ENCODE results near the gene LDB3.

The LDB3 gene

DNA sequence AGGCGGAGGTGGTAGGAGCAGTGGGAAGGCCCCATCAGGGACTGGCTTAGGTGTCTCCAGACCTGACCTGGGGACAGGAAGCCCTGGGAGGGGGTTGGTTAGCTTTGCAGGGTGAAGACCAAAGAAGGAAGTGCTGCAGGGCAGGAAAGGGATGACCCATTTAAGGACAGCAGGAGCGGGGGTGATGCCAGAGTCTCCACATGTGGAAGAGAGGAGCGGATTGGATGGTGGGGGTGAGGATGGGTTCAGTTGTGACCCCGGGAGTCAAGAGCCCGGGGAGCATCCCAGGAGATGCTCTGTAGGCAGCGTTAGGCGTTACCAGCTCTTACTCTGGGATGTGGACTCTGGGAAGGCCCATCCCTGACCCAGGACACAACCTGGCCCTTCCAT, 3.1 kb upstream of the LDB3 start:
- Mint-ChIP-seq H3K27me3 (peaks cover 0 to 4% of the 10 kb centered on the region in 2 donors), H3K9me3 (no peaks in the 10 kb centered on the region), H3K27ac (no peak overlapping the region), H3K4me3 (no peak overlapping the region), H3K4me1 (peaks cover 7 to 10% of the 10 kb centered on the region in 2 donors), H3K36me3 (no peaks in the 10 kb centered on the region)
- DNase-seq = no peak
- no peak for ATAC-seq (replicated peaks)

DNA sequence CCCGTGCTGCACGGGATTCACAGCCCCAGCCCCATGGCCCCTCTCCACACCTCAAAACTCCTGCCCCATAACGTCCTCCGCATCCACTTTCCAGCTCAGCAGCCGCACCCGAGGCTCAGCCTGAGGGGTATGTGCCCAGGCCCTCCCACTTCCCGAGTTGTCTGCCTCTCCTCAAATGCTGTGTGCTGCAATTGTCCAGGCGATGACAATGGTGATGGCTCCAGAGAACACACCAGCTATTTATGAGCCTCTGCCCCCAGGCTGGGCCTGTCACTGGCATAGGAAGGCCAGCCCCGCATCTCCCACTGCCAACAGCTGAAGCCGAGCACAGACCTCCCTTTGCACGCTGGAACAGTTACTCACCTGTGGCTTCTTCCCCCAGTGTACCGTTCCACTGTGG, 2.4 kb upstream of the LDB3 start:
- DNase-seq (no peak), ATAC-seq (replicated peaks) (no peak)
- H3K36me3 Mint-ChIP-seq = no peaks in the 10 kb centered on the region
- H3K9me3 Mint-ChIP-seq = no peaks in the 10 kb centered on the region
- peaks cover 7 to 10% of the 10 kb centered on the region in 2 donors for H3K4me1 Mint-ChIP-seq
- no peak overlapping the region for H3K27ac Mint-ChIP-seq
- H3K4me3 Mint-ChIP-seq = no peak overlapping the region
- peaks cover 0 to 4% of the 10 kb centered on the region in 2 donors for H3K27me3 Mint-ChIP-seq

DNA sequence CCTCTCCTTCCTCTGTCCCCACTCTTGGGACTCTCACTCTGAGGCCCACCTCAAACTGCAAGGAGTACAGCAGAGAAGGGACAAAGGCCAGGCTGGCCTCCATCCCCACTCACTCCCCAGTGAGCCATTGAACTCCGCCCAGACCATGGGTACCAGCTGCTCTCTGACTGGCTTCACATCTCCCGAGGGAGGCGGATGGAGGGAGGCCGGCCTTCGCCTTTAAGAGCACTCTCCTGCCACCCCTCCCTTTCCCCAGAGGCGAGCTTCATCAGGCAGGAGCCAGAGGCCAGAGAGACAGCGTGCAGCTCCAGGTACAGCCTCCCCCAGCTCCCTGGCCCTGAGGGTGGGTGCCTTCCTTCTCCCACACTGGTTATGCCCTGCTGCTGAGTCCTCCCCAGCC, 1.8 kb upstream of the LDB3 start:
- H3K9me3 Mint-ChIP-seq = no peaks in the 10 kb centered on the region
- ATAC-seq (replicated peaks) (no peak), DNase-seq (no peak)
- H3K4me3 Mint-ChIP-seq = no peak overlapping the region
- H3K36me3 Mint-ChIP-seq = no peaks in the 10 kb centered on the region
- peaks cover 0 to 4% of the 10 kb centered on the region in 2 donors for H3K27me3 Mint-ChIP-seq
- no peak overlapping the region for H3K27ac Mint-ChIP-seq
- H3K4me1 Mint-ChIP-seq = peaks cover 7 to 10% of the 10 kb centered on the region in 2 donors

DNA sequence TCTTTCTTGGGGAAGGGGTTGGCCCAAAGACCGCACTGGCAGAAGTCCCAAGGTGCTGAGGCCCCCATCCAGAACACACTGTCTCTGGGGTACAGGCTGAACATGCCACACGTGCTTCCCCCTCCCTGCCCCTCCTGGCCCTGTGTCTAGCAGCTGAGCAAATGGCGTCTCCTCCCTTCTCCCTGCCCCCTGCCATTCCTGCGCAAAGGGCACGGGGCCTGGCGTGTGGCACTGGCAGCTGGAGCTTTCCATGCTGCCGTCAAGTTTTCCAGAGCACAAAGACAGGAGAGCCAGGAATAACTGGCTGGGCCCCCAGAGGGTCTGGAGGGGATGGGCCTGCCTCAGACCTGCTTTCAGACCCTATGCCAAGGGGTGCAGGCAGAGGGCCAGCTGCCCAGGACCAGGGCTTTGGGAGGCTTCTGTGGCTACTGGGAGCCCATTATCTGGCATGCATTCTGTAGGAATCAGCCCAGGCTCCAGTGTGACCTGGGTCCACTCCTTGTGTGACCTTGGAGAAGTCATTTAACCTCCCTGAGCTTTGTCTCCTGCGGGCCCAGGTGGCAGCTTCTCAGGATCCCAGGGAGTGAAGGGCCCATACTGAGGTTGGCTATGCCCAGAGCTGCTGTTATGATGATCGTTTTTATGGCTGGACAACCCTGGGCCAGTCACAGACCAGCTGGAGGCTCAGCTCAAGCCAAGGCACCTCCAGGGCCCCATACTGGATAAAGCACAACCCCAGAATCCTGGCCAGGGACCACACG, 710 bp upstream of the LDB3 start:
- no peaks in the 10 kb centered on the region for H3K9me3 Mint-ChIP-seq
- H3K4me3 Mint-ChIP-seq = no peak overlapping the region

DNA sequence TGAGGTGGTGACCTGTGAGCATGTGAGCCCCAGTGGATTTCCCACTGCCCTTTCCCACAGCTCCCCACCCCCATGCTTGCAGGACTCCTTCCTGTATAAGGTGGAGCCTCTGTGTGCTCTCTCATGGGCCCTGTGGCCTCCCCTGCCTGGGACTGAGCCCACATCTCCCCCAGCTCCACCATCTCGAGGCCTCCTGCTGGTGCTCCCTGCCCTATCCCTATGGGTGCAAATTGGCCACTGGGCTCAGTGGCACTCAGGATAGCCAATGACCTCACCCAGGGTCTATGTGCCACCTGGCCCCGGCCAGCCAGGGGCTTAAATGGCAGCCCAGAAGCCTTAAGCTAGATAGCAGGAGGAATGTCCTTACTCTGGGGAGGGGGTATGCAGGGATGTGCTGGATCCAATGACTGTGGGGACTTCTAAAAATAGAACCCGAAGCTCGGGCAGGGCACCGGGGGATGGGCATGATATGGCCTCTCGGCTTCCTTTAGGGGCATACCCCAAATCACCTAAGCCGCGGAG, 2.0 kb downstream of the LDB3 start:
- Mint-ChIP-seq H3K27me3 (peaks cover 14 to 15% of the 10 kb centered on the region in 2 donors), H3K27ac (no peak overlapping the region), H3K36me3 (no peaks in the 10 kb centered on the region), H3K9me3 (no peaks in the 10 kb centered on the region), H3K4me3 (no peak overlapping the region), H3K4me1 (peaks cover 21 to 40% of the 10 kb centered on the region in 2 donors)
- ATAC-seq (replicated peaks) (no peak), DNase-seq (no peak)

More for the DNA sequence above, 710 bp upstream of the LDB3 start:
- Mint-ChIP-seq H3K27me3 (peaks cover 0 to 4% of the 10 kb centered on the region in 2 donors), H3K27ac (no peak overlapping the region), H3K4me1 (peaks cover 15 to 16% of the 10 kb centered on the region in 2 donors), H3K36me3 (no peaks in the 10 kb centered on the region)
- DNase-seq = no peak
- no peak for ATAC-seq (replicated peaks)

DNA sequence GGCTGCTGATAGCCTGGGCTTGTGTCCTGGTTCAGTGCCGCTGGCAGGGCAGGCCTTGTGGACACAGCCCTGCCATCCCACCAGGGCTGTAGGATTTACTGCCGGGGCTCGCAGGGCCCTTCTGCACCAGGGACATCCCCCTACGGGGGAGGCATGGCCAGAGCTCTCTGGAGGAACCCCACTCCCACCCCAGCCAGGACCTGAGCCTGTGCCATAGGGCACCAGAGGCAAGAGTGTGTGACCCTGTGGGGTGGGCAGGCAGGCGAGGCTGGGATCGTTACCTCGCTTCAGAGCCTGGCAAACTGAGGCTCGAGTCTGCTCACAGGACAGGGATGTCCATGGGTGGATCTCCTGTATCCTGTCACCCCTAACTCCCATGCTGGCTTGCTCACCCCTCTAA, 2.6 kb downstream of the LDB3 start:
- no peaks in the 10 kb centered on the region for H3K9me3 Mint-ChIP-seq
- DNase-seq (no peak), ATAC-seq (replicated peaks) (no peak)
- H3K36me3 Mint-ChIP-seq = no peaks in the 10 kb centered on the region
- H3K4me3 Mint-ChIP-seq = no peak overlapping the region
- H3K27me3 Mint-ChIP-seq = peaks cover 14 to 15% of the 10 kb centered on the region in 2 donors
- peaks cover 21 to 40% of the 10 kb centered on the region in 2 donors for H3K4me1 Mint-ChIP-seq
- H3K27ac Mint-ChIP-seq = no peak overlapping the region

DNA sequence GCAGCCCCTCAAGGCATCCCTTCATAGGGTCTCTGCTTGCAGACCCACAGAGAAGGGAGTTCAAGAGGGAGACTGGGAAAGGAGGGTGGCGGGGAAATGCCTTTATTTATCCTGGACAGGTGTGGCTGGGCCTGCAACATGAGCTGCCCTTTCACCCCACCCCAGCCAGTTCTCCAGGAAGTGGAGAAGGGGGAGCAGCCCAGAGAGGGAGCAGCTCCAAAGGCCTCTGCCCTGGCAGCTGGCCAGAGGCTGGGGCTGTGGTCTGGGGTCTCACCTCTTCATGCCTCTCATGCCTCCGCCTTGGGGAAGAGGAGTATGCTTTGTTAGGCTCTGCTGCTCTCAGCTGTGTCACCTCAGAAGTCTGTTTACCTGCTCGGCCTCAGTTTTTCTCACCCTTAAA, 3.1 kb downstream of the LDB3 start:
- Mint-ChIP-seq H3K9me3 (no peaks in the 10 kb centered on the region), H3K36me3 (no peaks in the 10 kb centered on the region), H3K27ac (no peak overlapping the region), H3K27me3 (peaks cover 14 to 15% of the 10 kb centered on the region in 2 donors), H3K4me3 (no peak overlapping the region), H3K4me1 (peaks cover 21 to 40% of the 10 kb centered on the region in 2 donors)
- no peak for DNase-seq
- no peak for ATAC-seq (replicated peaks)

DNA sequence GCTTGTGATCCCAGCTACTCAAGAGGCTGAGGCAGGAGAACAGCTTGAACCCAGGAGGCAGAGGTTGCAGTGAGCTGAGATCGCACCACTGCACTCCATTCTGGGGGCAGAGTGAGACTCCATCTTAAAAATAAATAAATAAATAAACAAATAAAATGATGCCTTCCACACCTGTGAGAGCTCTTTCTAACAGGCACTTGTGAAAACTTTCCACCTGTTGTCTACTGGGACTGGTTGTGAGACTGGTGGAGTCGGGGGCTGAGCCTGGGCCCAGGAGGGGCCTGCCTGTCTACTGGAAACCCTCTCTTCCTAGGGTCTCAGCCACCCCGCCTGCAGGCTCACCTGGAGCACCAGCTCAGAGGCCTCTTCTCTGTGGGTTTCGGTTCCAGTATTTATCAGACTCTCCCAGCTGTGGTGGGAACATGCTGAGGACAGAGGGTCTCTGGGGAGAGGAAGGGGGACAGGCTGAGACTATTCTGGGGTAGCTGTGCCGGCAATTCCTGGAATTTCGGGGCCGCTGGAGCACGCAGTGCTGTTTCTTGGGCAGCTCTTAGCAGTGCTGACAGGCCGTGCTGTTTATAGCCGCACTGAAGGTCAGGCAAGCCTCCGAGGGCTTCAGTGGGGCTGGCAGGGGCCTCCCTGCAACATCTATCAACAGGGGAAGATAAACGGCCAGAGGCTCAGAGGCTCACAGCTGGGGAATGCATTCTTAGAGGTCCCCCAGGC, 3.8 kb downstream of the LDB3 start:
- Mint-ChIP-seq H3K36me3 (no peaks in the 10 kb centered on the region), H3K9me3 (no peaks in the 10 kb centered on the region), H3K4me3 (no peak overlapping the region), H3K27ac (peak overlapping the region; percentile 59), H3K27me3 (peaks cover 14 to 15% of the 10 kb centered on the region in 2 donors), H3K4me1 (peaks cover 21 to 40% of the 10 kb centered on the region in 2 donors)
- DNase-seq = no peak
- ATAC-seq (replicated peaks) = peak; percentile 25 to 28

DNA sequence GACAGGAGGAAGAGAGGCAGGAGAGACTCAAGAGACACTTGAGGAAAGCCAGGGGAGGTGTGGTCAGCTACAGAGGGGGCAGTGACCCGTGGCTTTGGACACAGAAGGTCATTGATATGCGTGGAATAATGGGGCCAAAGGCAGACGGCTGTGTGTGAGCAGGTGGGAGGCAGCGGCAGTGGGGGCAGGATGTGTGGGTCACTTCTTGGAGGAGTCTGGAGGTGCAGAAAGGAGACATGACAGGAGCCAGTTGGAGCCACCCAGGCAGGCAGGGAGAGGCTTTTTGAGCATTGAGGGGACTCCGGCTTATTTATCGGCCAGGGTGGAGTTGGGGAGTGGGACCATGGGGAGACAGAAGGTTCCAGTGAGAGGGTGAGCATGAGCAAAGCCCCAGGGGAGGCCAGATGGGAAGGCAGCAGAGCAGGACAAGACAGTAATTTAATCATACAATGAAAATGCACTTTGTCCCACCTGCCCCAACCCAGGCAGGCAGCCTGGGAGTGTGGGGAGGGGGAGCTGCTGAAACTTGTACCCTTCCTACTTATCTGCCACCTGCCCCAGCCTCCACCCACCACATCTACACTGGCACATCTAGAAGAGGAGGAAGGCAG, 5.0 kb downstream of the LDB3 start:
- peaks cover 14 to 15% of the 10 kb centered on the region in 2 donors for H3K27me3 Mint-ChIP-seq
- DNase-seq (no peak), ATAC-seq (replicated peaks) (no peak)
- H3K9me3 Mint-ChIP-seq = no peaks in the 10 kb centered on the region
- H3K4me1 Mint-ChIP-seq = peaks cover 17 to 40% of the 10 kb centered on the region in 2 donors
- no peak overlapping the region for H3K4me3 Mint-ChIP-seq
- H3K36me3 Mint-ChIP-seq = no peaks in the 10 kb centered on the region
- peak overlapping the region; percentile 53 for H3K27ac Mint-ChIP-seq

DNA sequence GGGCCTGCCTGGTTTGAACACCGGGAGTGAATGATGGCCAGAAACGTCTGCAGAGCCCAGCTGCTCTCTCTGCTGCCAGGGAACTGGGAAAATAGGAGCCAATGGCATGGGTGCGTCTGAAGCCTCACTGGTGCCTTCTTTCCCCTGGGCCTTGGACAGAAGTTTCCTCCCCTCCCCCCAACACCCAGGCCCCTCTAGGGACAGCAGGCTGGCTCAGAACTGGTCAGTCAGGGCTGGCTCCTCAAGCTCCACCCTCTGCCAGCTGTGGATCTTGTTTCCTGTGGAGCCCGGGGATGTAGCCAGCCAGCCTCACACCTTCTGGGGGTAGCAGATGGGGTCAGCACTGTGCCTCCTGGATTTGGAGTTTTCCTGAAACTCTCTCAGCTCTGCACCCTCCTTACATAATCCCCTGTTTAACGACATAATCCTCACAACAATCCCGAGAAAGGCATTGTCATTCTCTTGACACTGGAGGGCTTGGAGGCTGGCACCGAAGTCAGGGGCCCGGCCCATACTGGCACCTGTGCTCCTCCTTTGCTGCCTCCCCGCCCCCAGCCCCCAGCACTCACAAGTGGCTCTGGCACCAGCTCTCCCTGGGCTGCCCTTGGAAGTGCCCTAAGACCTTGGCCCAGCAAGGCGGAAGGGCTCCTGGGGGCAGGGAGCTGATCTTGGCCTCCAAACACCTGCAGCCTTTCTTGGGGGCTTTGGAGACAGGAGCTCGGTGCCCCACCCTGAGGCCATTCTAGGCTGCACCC, 5.7 kb downstream of the LDB3 start:
- Mint-ChIP-seq H3K27me3 (peaks cover 14 to 19% of the 10 kb centered on the region in 2 donors), H3K4me1 (peaks cover 11 to 39% of the 10 kb centered on the region in 2 donors), H3K9me3 (no peaks in the 10 kb centered on the region), H3K36me3 (no peaks in the 10 kb centered on the region), H3K4me3 (no peak overlapping the region), H3K27ac (peak overlapping the region; percentile 59)
- DNase-seq = no peak
- ATAC-seq (replicated peaks) = no peak

DNA sequence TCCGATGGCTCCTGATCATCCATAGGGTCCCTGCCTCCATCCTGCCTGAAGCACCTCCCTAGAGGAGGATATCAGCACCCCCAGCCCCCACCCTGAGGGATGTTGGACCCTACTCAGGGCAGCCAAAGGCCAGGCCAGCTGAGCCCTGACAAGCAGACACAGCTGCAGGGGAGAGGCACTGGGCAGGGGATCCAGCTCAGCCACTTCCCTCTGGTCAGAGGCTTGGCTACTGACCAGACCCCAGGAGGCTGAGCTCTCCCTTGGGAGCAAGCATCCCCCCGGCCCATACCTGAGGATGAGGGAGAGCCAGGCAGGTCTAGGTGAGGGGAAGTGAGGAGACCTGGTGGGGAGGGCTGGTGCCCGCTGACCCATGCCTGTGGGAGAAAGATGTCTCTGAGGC, 6.6 kb downstream of the LDB3 start:
- Mint-ChIP-seq H3K9me3 (peaks cover 0 to 4% of the 10 kb centered on the region in 2 donors), H3K4me3 (no peak overlapping the region), H3K27me3 (peaks cover 14 to 25% of the 10 kb centered on the region in 2 donors), H3K27ac (no peak overlapping the region), H3K4me1 (peaks cover 13 to 46% of the 10 kb centered on the region in 2 donors), H3K36me3 (no peaks in the 10 kb centered on the region)
- DNase-seq (no peak), ATAC-seq (replicated peaks) (no peak)

DNA sequence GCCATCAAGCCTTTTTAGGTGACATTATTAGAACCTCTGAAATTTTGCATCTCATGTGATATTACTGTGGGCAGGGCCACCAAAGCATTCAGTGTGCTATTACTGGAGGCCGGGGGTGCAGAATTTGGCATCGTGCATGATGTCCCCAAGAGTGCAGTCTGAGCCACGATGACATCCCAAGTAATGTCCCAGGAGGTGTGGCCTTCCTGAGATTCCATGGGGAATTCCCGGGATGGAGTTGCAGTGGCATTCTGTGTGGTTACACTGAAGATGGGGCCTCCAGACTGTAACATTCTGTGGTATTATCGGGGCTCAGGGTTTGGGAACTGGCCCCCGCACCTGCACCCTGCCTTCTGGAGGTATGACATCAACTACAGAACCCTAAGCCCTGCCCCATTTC, 9.1 kb downstream of the LDB3 start:
- peaks cover 0 to 4% of the 10 kb centered on the region in 2 donors for H3K9me3 Mint-ChIP-seq
- no peak for DNase-seq
- H3K4me1 Mint-ChIP-seq = peaks cover 10 to 42% of the 10 kb centered on the region in 2 donors

DNA sequence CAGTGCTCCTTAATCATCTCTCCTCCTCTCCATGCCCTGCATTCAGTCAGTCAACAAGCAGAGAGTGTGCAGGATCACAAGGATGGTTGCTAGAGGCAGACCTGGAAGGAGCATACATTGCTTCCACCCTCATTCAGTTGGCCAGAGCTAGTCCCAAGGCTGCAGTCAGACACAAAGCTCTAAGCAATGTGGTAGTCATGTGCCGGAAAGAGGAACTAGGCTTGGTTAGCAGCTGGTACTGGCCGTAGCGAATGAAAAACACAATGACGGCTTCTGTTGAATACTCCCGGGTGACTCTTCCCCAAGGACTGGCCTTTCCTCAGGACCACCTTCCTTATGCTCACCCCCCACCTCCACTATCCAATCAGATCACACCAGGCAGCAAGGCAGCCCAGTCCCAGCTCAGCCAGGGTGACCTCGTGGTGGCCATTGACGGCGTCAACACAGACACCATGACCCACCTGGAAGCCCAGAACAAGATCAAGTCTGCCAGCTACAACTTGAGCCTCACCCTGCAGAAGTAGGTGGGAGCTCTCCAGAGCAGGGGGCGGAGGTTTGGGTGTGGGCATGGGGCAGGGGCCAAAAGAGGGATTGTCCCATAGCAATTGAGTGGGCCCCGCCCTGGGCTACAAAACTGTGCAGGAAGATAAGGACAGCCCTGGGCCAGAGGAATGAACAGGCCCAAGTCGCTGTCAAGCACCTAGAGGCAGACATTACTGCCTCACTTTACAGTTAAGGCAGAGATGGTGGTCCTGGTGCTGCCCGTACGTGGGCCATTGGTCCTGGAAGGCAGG, 10.9 kb downstream of the LDB3 start:
- H3K4me3 Mint-ChIP-seq = no peak overlapping the region
- no peaks in the 10 kb centered on the region for H3K36me3 Mint-ChIP-seq
- DNase-seq = no peak
- peaks cover 2 to 25% of the 10 kb centered on the region in 2 donors for H3K4me1 Mint-ChIP-seq
- H3K27ac Mint-ChIP-seq = no peak overlapping the region
- peak; percentile 63 to 76 for ATAC-seq (replicated peaks)
- H3K27me3 Mint-ChIP-seq = peaks cover 19 to 22% of the 10 kb centered on the region in 2 donors
- peaks cover 0 to 4% of the 10 kb centered on the region in 2 donors for H3K9me3 Mint-ChIP-seq

More for the DNA sequence above, 9.1 kb downstream of the LDB3 start:
- Mint-ChIP-seq H3K4me3 (no peak overlapping the region), H3K27me3 (peaks cover 21 to 28% of the 10 kb centered on the region in 2 donors), H3K36me3 (no peaks in the 10 kb centered on the region), H3K27ac (no peak overlapping the region)
- ATAC-seq (replicated peaks) = no peak
